ENCODE results near the gene YWHAG.
"Not testable (repeated sequence)": the region's sequence is repeated elsewhere in the genome, so short reads cannot be mapped to it uniquely, and the experiment has no call there.

The YWHAG gene

GRCh38 chr7:76346778-76347177 lies 12.0 kb downstream of the YWHAG start:
- DNase-seq (ENCODE audit: low spot score) = no peak

GRCh38 chr7:76346097-76346496 lies 12.7 kb downstream of the YWHAG start:
- DNase-seq (ENCODE audit: low spot score) = no peak

GRCh38 chr7:76343931-76344321 lies 14.9 kb downstream of the YWHAG start:
- no peak for DNase-seq (ENCODE audit: low spot score)

GRCh38 chr7:76343294-76343930 lies 15.4 kb downstream of the YWHAG start:
- no peak for DNase-seq (ENCODE audit: low spot score)

- DNase-seq (ENCODE audit: low spot score) = no peak
Measured at GRCh38 chr7:76342222-76342621, 16.6 kb downstream of the YWHAG start.

- DNase-seq (ENCODE audit: low spot score) = no peak
Measured at GRCh38 chr7:76340617-76341131, 18.1 kb downstream of the YWHAG start.

GRCh38 chr7:76338298-76339084 lies 20.3 kb downstream of the YWHAG start:
- no peak for DNase-seq (ENCODE audit: low spot score)

- DNase-seq (ENCODE audit: low spot score) = no peak
Measured at GRCh38 chr7:76337147-76337546, 21.6 kb downstream of the YWHAG start.

GRCh38 chr7:76336094-76336493 lies 22.7 kb downstream of the YWHAG start:
- DNase-seq (ENCODE audit: low spot score) = no peak

- not testable (repeated sequence) for DNase-seq (ENCODE audit: low spot score)
Measured at GRCh38 chr7:76335417-76335816, 23.4 kb downstream of the YWHAG start.

- no peak for DNase-seq (ENCODE audit: low spot score)
Measured at GRCh38 chr7:76334320-76334967, 24.3 kb downstream of the YWHAG start.

- no peak for DNase-seq (ENCODE audit: low spot score)
Measured at GRCh38 chr7:76333511-76334101, 25.2 kb downstream of the YWHAG start.

GRCh38 chr7:76332078-76332477 lies 26.7 kb downstream of the YWHAG start:
- DNase-seq (ENCODE audit: low spot score) = no peak

GRCh38 chr7:76330673-76331072 lies 28.1 kb downstream of the YWHAG start:
- no peak for DNase-seq (ENCODE audit: low spot score)

GRCh38 chr7:76330261-76330660 lies 28.5 kb downstream of the YWHAG start:
- no peak for DNase-seq (ENCODE audit: low spot score)

- no peak for DNase-seq (ENCODE audit: low spot score)
Measured at GRCh38 chr7:76329479-76329878, 29.3 kb downstream of the YWHAG start.

GRCh38 chr7:76328389-76328788 lies 30.4 kb downstream of the YWHAG start:
- DNase-seq (ENCODE audit: low spot score) = no peak

GRCh38 chr7:76327610-76328009 lies 31.2 kb downstream of the YWHAG start:
- no peak for DNase-seq (ENCODE audit: low spot score)

- DNase-seq (ENCODE audit: low spot score) = no peak
Measured at GRCh38 chr7:76326646-76327233, 32.1 kb downstream of the YWHAG start.

- no peak for DNase-seq (ENCODE audit: low spot score)
Measured at GRCh38 chr7:76325811-76326210, 33.0 kb downstream of the YWHAG start.

GRCh38 chr7:76325092-76325491 lies 33.7 kb downstream of the YWHAG start:
- DNase-seq (ENCODE audit: low spot score) = no peak
